HS-27A (cell line): Measurements from ENCODE around the gene ACMSD.
"Not testable (repeated sequence)": the region's sequence is repeated elsewhere in the genome, so short reads cannot be mapped to it uniquely, and the experiment has no call there.

ENCODE experiments used
- DNase-seq: peaks from one replicate; pipeline ENCODE4 v3.0.0-alpha.2; 2012; ENCODE audit warnings: low read depth, missing footprints

Gene ACMSD

DNA sequence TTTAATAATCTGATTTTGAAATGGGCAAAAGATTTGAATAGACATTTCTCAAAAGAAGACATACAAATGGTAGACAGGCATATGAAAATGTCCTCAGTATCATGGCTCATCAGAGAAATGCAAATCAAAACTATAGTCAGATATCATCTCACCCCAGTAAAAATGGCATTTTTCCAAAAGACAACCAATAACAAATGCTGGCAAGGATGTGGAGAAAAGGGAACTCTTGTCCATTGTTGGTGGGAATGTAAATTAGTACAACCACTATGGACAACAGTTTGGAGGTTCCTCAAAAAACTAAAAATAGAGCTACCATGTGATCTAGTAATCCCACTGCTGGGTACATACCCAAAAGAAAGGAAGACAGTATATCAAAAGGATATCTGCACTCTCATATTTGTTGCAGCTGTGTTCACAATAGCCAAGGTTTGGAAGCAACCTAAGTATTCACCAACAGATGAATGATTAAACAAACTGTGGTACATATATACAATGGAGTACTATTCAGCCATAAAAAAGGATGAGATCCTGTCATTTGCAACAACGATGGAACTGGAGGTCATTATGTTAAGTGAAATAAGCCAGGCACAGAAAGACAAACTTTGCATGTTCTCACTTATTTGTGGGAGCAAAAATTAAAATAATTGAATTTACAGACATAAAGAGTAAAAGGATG, 69.2 kb downstream of the ACMSD start:
- not testable (repeated sequence) for DNase-seq

DNA sequence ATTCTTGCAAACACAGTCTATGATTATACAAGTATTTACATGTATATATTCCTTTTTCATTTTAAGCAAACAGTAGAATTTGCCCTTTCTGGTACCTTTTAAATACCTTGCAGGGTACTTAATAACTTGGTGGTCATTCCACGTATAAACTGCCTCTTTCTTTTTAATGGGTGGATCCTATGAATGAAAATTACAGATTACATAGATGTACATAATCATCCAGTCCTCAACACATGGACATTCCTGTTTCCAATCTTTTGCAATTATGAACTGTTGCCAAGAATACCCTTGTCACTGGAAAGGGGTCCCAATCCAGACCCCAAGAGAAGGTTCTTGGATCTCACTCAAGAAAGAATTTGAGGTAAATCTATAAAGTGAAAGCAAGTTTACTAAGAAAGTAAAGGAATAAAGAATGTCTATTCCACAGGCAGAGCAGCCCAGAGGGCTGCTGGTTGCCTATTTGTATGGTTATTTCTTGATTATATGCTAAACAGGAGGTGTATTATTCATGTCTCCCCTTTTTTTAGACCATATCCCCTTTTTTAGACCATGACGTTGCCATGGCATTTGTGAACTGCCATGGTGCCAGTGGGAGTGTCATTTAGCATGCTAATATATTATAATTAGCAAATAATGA, 72.5 kb downstream of the ACMSD start:
- no peak for DNase-seq

DNA sequence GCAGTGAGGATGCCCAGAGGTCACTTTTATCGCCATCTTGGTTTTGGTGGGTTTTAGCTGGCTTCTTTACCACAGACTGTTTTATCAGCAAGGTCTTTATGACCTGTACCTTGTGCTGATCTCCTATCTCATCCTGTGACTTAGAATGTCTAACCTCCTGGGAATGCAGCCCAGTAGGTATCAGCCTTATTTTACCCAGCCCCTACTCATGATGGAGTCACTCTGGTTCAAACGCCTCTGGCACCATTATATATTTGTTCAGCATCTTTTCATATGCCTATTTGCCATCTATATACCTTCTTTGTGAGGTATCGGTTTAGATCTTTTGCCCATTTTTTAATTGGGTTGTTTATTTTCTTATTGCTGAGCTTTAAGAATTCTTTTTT, 73.0 kb downstream of the ACMSD start:
- no peak for DNase-seq

DNA sequence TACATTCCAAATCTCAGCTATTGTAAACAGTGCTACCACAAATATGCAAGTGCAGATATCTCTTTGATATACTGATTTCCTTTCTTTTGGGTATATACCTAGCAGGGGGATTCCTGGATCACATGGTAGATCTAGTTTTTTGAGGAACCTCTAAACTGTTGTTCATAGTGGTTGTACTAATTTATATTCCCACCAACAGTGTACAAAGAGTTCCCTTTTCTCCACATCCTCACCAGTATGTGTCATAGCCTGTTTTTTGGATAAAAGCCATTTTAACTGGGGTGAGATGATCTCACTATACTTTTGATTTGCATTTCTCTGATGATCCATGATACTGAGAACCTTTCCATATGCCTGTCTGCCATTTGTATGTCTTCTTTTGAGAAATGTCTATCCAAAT, 73.9 kb downstream of the ACMSD start:
- DNase-seq, result no peak

DNA sequence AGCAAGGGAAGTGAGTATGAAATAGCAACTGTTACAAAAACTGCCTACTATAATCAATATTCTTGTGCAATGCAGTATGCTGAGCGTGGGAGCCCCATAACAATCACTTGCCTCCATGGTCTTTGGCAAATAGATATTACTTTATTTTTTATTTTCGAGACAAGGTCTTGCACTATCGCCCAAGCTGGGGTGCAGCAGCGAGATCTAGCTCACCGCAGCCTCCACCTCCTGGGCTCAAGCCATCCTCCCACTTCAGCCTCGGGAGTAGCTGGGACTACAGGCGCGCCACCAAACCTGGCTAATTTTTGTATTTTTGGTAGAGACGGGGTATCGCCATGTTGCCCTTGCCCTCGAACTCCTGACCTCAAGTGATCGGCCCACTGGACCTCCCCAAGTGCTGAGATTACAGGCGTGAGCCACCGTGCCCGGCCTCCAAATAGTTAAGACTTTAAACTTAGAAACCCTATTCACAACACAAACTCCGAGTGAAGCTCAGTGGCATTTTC, 79.0 kb downstream of the ACMSD start:
- no peak for DNase-seq

DNA sequence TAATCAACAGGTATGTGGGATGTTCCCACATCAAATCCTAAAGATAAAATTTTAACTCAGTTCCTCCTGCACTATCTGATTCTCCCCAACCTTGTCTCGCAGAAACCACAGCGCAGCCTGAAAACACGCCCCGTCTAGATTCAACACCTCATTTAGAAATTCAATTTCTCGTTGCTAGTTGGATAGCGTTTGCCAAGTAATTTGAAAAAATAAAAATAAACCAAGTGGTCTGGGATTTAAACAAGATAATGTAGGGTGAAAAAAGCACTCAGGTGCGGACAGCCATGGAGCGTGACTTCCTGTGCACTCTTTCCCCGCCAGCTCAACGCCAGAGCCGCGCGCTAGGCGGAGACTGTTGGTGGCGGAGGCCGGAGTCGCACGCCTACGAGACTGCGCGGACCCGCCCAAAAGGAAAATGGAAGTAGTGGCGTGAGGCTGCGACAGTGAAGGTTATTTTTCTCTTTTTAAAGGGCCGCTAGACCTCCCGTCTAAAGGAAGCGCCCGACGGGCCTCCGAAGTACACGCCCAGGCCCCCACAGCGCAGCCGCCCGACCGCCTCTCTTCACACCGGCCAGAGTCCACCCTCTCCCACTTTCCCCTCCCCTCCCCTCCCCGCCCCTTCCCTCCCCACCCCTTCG, 79.6 kb downstream of the ACMSD start:
- peak; percentile 83 for DNase-seq

DNA sequence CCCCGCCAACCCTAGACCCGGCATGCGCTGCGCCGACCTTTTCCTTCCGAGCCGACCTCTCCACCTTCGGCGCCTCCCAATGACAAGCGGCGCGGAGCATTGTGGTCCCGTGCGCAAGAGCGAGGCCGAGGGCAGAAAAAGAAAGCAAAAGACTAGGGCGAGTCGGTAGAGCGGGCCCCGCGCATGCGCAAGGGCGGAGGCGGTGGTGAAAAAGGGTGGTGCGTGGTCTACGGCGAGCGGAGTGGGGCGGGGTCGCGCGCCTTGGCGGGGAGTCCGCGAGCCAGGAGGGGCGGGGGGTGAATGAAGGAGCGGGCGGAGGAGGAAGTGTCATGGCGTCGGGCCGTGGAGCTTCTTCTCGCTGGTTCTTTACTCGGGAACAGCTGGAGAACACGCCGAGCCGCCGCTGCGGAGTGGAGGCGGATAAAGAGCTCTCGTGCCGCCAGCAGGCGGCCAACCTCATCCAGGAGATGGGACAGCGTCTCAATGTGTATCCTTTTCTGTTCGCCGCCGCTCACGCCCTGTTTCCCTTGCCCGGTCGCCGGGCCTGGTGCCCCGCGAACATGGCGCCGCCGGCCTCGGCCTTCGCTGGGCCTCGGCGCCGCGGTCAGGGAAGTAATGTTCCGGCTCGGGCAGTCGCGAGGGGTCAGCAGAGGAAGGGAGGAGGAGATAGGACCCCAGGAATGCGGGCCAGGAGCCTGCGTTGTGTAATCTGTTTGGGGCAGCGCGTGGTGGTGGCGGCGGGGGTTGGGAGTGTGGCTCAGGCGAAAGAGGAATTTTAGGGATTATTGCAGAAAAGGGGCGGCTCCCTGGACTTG, 80.3 kb downstream of the ACMSD start, which contains the start of gene CCNT2:
Gene CCNT2 (plus strand): TSS at position 297 of the 815 bp plus-strand sequence. CDS start 33 bp downstream, at position 330.
- peak; percentile 99 for DNase-seq

DNA sequence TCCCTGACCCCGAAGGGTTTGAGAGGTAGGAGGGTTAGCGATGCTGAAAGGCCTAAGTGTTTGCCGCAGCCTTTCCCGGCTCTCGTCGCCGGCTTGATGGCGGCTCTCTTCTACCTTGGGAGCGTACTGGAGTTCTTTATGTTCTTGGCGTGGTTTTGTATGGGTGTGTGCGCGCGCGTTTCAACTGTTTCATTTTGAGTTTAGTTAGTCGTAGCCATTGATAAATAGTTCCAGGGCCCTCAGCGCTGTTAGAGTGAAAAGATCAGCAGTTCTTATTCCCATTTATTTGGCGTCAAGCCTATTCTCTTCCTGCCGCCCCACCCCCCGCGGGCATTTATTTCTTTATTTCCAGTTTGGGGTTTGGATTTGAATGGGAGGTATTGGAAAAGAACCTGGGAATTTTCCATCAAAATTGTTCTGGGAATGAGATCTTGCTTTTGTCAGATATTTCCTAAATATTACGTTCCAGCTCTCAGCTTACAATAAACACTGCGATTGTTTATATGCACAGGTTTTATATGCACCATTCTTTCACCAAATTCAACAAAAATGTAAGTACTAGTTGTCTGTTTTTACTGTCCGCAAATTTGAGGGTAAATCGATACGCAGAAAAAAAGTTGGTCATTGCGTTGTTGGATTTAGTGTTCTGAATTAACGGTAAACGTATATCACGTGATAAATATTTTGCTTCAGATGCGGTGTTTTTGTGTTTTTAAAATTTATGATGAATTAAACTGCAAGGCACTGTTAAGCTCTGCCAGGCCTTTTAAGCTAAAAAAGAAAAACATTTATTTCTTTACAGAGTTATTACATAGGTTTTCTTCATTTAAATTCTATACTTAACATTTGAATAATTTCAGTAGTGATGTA, 81.2 kb downstream of the ACMSD start:
- DNase-seq, result peak; percentile 45

DNA sequence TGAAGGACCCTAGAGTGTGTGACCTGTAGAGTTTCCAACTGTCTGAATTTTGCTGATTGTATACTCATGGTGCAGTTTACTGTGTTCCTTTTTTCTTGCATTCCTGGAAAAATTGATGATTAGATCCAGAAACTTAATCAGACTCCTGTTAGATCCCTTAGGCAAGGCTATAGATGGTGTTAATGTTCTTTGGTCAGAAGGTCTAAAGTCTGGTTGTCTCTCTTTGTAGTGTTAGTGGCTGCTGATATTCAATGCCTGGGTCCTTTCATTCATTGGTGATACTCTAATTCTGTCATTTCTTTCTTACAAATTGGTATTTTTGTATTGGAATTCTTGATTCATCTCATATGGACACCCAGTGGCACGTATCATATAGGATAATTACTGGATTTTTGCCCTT, 86.5 kb downstream of the ACMSD start:
- no peak for DNase-seq

DNA sequence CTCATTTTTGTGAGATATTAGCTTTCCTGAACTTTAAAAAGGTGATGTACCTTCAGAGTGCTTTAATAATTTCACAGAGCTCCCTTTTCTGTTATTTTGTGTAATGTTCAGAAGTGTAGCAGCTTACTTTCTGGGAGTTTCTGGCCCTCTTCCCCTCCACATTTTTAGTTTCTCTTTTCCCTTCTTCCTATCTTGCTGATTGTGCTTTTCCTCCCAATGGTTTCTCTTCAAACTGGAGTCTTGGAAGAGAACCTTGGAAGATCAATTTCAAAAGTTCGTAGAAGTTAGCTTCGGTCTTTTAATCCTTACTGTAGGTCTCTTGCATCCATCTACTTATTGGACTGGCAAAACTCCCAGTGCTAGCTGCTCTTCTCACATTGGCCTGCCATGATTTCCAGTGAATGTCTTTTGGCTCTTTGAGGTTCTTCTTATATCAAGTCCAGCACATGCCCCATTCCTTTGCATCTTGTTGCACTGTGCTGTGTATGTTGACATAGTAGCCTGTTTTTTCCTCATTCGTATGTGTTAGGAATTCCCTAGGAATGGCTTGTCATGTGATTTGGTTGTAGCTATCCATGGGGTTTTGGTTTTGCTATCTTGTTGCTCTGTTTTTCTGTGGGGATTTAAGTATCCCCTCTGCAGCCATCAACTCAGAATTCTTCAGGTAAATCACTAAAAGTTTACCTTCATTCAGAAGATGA, 88.0 kb downstream of the ACMSD start:
- no peak for DNase-seq

DNA sequence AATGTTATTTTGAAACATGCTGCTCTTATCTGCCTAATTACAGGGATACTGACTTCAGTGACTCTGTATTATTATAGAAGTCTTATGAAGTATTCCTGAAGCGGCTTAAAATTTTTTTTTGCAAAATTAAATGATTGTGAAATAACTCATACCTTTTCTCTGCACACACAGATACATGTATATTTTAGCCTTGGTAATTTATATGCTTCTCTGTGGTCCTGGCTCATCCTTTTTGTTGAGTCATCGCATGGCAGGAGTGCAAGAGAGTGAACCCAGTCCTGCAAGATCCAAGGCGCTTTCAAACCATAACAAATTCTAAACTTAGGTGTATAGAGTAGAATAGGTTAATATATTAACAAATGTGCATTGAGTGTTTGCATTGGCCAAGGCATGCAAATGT, 88.8 kb downstream of the ACMSD start:
- DNase-seq, result no peak

DNA sequence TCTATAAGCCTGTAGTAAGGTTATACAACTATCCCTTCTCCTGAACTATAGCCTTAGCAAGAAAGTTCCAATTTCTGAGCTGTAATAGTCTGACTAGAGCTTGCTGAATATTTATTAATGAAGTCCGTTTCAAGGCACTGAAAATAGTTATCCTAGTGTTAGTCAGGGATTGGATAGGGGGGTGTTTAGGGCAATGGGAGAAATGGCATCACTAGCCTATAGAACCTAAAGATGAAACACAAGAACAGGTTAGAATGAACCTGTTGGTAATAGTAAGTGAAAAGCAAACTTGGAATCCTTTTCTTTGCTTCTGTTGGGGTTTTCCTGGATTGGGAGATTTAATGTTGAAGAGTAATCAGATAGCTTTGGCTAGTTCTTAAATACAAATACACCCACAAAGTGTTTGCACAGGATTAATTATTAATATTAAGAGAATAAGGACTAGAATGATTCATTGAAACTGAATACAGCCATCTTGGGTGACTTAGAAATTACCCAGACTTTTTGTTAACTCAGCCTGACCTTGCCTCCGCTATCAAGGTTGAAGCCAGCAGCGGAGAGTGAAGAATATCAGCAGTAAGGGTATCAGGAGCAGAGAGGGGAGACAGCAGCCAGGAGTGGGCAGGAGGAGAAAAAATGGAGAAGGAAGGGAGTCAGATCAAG, 94.6 kb downstream of the ACMSD start:
- DNase-seq, result no peak

DNA sequence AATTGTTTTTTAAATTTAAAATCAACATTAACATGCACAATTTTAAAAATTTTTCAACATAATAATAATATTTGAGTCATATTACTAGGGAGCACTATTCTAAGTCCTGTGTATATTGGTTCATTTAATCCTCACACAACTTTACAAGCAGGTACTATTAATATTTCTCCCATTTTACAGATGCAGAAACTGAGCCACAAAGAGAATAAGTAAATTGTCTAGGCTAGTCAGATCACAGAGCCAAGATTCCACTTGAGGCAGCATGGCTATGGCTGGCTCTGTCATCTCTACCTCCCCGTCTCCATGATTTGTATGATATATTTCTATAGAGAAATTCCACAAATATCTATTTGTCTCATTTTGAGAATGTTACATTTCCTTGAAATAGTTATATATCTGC, 95.3 kb downstream of the ACMSD start:
- DNase-seq, result no peak

DNA sequence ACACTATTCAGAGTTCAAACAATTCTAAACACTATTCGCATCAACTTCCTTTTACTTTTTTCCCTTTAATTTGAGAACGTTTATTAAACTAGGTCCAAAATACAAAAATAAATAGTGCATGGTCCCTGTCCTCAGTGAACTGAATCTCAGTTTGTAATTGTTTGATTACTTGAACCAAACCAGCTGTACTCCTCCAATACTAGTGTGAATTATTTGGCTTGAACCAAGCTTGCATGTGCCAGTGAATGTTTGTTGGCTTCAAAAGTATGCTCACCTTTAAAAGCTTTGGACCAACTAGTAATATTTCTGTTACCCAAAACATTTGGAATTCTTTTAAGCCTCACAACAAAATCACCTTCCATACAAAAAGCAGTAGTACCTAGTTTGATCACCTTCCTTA, 95.7 kb downstream of the ACMSD start:
- DNase-seq, result no peak

DNA sequence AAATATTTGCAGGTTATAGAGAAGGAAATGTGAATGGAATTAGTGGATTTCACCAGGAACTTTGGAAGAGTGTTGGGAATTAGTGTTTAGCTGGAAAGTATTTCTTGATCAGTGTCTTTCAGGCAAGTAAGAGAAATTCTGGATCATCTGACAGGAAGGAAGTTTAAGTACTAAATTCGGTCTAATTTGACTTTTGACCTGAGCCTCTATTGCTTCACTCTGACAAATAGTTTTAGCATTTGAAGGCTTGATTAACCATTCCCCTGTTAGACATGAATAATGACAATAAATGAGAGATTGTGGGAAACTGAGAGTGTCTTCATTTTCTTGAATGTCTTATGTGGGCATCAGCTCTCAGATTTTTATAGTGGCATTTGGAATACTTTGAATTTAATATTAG, 96.2 kb downstream of the ACMSD start:
- no peak for DNase-seq

DNA sequence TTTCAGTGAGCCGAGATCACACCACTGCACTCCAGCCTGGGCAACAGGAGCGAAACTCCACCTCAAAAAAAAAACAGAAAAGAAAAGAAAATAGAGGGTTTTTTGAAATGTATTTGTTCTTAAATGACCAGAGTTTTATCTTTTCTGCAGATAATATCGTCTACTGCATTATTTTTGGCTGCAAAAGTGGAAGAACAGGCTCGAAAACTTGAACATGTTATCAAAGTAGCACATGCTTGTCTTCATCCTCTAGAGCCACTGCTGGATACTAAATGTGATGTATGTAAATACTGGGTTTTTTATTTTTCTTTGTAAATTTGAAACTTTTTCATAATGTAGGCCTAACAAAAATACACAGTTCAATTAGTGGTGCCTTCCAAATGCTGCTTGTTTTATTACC, 98.3 kb downstream of the ACMSD start:
- no peak for DNase-seq

DNA sequence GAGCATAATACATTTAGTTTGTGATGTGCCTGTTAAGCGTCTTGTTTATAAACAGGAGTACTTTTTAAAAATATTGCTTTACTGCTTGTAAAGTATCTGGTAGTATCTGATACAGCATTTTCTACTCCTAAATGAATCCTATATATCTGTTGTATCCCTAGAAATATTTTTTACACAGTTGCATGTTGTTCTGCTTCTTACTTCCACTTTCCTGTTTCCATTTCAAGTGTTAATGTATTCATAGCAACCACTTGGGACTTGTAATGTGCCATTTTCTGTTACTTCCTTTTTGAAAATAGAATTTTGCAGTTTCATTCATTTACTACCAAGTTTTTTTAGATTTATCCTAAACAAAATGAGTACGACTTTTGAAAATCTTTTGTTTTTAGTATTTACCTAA, 105.1 kb downstream of the ACMSD start:
- DNase-seq, result no peak

DNA sequence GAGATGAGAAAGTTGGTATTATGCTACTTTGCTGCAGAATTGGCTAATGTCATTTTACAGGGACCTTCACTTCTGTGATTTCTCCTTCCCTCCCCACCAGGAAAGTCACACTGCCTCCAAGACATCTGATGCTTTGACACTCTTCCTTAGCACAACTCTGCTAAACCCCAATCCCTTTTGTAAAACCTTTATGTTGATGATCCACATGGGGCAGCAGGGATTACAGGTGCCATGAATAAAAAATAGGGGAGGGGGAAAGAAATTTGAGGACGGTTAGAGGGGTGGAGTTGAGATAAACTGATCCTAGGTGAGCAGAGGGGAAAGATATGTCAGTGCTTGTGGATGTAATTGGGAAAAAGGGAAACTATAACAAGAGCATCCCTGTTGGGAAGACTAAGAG, 106.6 kb downstream of the ACMSD start:
- no peak for DNase-seq

DNA sequence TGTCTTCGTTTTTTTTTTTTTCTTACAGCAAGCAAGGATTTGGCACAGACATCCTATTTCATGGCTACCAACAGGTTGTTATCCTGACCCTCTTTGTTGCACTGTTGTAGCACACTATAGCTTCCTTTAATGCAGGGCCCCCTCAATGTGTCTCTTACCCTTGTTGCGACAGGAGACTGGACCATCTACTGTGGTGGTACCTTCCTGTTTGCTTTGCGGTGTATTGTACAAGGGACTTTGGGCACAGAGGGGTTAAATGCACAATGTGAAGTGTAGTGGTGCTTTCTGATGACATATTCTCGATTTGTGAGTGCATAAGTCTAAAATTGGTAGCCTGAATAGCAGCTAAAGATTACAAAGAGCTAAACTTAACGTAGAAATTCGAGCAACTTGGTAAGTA, 107.7 kb downstream of the ACMSD start:
- DNase-seq, result no peak

DNA sequence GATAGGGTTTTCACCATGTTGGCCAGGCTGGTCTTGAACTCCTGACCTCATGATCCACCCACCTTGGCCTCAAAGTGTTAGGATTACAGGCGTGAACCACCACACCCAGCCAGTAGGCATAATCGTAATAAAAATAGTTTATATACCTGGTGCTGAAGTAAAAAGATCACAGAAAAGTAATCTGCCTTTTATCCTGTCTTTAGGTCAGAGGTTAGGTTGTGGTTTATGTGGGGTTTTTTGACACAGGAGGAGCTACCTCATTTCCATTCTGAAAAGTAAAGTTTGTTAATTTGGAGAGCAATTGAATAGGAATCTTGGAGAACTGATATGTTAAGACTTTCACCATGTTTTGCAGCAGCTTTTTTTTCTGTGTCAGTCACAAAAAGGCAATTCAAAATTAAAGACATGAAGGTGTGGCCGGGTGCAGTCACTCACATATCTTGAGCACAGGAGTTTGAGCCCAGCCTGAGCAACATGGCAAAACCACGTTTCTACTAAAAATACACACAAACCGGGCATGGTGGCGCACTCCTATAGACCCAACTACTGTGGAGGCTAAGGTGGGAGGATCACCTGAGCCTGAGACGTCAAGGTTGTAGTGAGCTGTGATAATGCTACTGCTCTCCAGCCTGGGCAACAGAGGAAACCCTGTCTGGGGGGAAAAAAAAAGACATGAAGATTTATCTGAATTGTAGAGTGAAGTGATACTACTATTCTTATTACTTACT, 111.7 kb downstream of the ACMSD start:
- DNase-seq, result no peak
